Breast epithelium (tissue), 4 donors: Measurements from ENCODE around the gene DNASE2B. TPM values are rescaled to one million over a fixed set of nuclear protein-coding genes. Genes with fewer than 3 reads are reported as not detected.

Experiments used
- DNase-seq, 2 donors: peaks; one replicate each; pipeline ENCODE4 v3.0.0-alpha.2; 2019; ENCODE audit warnings: low spot score in 2 of 2
- H3K27ac ChIP-seq, 2 donors: fragments of 200-600 bp; sonication (generic) in 1 of 2; one replicate each; pipeline ENCODE4 v1.5.1; 2016 to 2019; ENCODE audit warnings: mild to moderate bottlenecking in 1 of 2
- H3K27me3 ChIP-seq, 2 donors: fragments of 200-600 bp; sonication (generic) in 1 of 2; one replicate each; pipeline versions ENCODE4 v1.5.1 to v1.6.0; 2017 to 2019; ENCODE audit warnings: control low read depth in 1 of 2, mild to moderate bottlenecking in 1 of 2
- H3K36me3 ChIP-seq: fragments of 200-600 bp; one replicate; pipeline ENCODE4 v1.5.1; 2019
- H3K4me1 ChIP-seq, 2 donors: fragments of 200-600 bp; sonication (generic); one replicate each; pipeline ENCODE4 v1.5.1; 2016 to 2019; ENCODE audit warnings: control low read depth in 1 of 2
- H3K4me3 ChIP-seq, 3 donors: fragments of 200-600 bp; sonication (generic); 1 replicate in 2 of 3; 2 replicates in 1 of 3; pipeline ENCODE4 v1.5.1; 2016 to 2019; ENCODE audit warnings: mild to moderate bottlenecking in 3 of 3, moderate library complexity in 2 of 3
- H3K9me3 ChIP-seq, 2 donors: fragments of 200-600 bp; sonication (generic) in 1 of 2; one replicate each; pipeline ENCODE4 v1.5.1; 2016 to 2019; ENCODE audit warnings: control low read depth in 1 of 2
- POLR2A ChIP-seq: fragments of 450-650 bp; IDR thresholded peaks from one replicate; pipeline ENCODE4 v1.6.1; 2016; ENCODE audit warnings: antibody characterized with exemption, mild to moderate bottlenecking, moderate library complexity
- POLR2AphosphoS5 ChIP-seq, 3 donors: sonication (generic); formaldehyde crosslinking; IDR thresholded peaks; one replicate each; pipeline ENCODE4 v1.6.1; 2017; ENCODE audit warnings: antibody characterized with exemption in 3 of 3
- intact Hi-C: fragments of 100-400 bp; cut with DNase I; formaldehyde crosslinking; loops from one replicate; pipeline ENCODE4 v1.15.1; 2023; ENCODE audit warnings: low total_unique reads
- total RNA-seq, 3 donors: library from RNA; depleted of rRNA; stranded (reverse); fragments of >200 nt; gene quantifications; one replicate each; pipeline ENCODE4 v1.1.0, GENCODE V29; 2016
- TF ChIP-seq, protein P1 (sequence below), 3 donors: fragments of 450-650 bp; IDR thresholded peaks; one replicate each; pipeline ENCODE4 v1.5.1; 2016 to 2017; ENCODE audit warnings: antibody characterized with exemption in 3 of 3, mild to moderate bottlenecking in 3 of 3, moderate library complexity in 3 of 3

DNASE2B gene
- total RNA-seq, 3 donors from 2014 or later = 1.3 to 7.2 TPM; not detected in 1

GRCh38 chr1:84360316-84360715 lies 38.0 kb upstream of the DNASE2B start:
- H3K27ac ChIP-seq = no peak overlapping the region
- no peaks in the 10 kb centered on the region for H3K9me3 ChIP-seq
- H3K4me1 ChIP-seq = no peaks in the 10 kb centered on the region
- no peak overlapping the region for H3K4me3 ChIP-seq
- intact Hi-C loops = no loop called here
- no peak for DNase-seq
- no peaks in the 10 kb centered on the region for H3K27me3 ChIP-seq
- no peaks in the 10 kb centered on the region for H3K36me3 ChIP-seq
- TF ChIP-seq POLR2A (no peak), POLR2AphosphoS5 (IDR thresholded peaks at IDR 0.05) (no peak)
- TF ChIP-seq, protein P1, sequence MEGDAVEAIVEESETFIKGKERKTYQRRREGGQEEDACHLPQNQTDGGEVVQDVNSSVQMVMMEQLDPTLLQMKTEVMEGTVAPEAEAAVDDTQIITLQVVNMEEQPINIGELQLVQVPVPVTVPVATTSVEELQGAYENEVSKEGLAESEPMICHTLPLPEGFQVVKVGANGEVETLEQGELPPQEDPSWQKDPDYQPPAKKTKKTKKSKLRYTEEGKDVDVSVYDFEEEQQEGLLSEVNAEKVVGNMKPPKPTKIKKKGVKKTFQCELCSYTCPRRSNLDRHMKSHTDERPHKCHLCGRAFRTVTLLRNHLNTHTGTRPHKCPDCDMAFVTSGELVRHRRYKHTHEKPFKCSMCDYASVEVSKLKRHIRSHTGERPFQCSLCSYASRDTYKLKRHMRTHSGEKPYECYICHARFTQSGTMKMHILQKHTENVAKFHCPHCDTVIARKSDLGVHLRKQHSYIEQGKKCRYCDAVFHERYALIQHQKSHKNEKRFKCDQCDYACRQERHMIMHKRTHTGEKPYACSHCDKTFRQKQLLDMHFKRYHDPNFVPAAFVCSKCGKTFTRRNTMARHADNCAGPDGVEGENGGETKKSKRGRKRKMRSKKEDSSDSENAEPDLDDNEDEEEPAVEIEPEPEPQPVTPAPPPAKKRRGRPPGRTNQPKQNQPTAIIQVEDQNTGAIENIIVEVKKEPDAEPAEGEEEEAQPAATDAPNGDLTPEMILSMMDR (IDR thresholded peaks at IDR 0.05) = no peak

DNA sequence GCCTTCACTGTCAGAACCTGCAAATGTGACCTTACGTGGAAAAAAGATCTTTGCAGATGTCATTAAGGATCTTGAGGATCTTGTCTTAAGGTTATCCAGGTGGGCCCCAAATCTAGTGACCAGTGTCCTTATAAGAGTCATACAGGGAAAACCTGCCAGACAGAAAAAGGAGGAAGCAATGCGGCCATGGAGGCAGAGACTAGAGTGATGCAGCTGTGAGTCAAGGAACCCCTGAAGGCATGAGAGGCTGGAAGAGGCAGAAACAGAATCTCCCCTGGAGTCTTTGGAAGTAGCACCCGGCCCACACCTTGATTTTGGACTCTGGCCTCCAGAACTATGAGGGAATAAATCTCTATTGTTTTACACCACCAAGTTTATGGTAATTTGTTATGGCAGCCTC lies 36.5 kb upstream of the DNASE2B start:
- intact Hi-C loops = no loop called here
- no peaks in the 10 kb centered on the region for H3K9me3 ChIP-seq
- TF ChIP-seq POLR2A (no peak), POLR2AphosphoS5 (IDR thresholded peaks at IDR 0.05) (no peak)
- TF ChIP-seq, protein P1 (IDR thresholded peaks at IDR 0.05) = no peak
- H3K36me3 ChIP-seq = no peaks in the 10 kb centered on the region
- DNase-seq = no peak
- H3K27me3 ChIP-seq = no peaks in the 10 kb centered on the region
- H3K4me3 ChIP-seq = no peak overlapping the region
- no peaks in the 10 kb centered on the region for H3K4me1 ChIP-seq
- H3K27ac ChIP-seq = no peak overlapping the region

- H3K9me3 ChIP-seq = no peaks in the 10 kb centered on the region
- no peaks in the 10 kb centered on the region for H3K27me3 ChIP-seq
- peak overlapping the region; percentile 42 to 53 for H3K27ac ChIP-seq
- DNase-seq = no peak
- intact Hi-C loops = no loop called here
- H3K4me3 ChIP-seq = no peak overlapping the region
- no peaks in the 10 kb centered on the region for H3K4me1 ChIP-seq
- TF ChIP-seq, protein P1 (IDR thresholded peaks at IDR 0.05) = no peak
- TF ChIP-seq POLR2AphosphoS5 (IDR thresholded peaks at IDR 0.05) (no peak), POLR2A (no peak)
- no peaks in the 10 kb centered on the region for H3K36me3 ChIP-seq
Observed at GRCh38 chr1:84363019-84363418, 35.3 kb upstream of the DNASE2B start.

- intact Hi-C loops = no loop called here
- Histone ChIP-seq H3K27ac (peak overlapping the region; percentile 45 to 53), H3K4me3 (no peak overlapping the region), H3K9me3 (no peaks in the 10 kb centered on the region), H3K4me1 (no peaks in the 10 kb centered on the region), H3K27me3 (no peaks in the 10 kb centered on the region), H3K36me3 (no peaks in the 10 kb centered on the region)
- TF ChIP-seq POLR2A (no peak), POLR2AphosphoS5 (IDR thresholded peaks at IDR 0.05) (no peak)
- DNase-seq = no peak
Observed at GRCh38 chr1:84363622-84364021, 34.7 kb upstream of the DNASE2B start.

DNA sequence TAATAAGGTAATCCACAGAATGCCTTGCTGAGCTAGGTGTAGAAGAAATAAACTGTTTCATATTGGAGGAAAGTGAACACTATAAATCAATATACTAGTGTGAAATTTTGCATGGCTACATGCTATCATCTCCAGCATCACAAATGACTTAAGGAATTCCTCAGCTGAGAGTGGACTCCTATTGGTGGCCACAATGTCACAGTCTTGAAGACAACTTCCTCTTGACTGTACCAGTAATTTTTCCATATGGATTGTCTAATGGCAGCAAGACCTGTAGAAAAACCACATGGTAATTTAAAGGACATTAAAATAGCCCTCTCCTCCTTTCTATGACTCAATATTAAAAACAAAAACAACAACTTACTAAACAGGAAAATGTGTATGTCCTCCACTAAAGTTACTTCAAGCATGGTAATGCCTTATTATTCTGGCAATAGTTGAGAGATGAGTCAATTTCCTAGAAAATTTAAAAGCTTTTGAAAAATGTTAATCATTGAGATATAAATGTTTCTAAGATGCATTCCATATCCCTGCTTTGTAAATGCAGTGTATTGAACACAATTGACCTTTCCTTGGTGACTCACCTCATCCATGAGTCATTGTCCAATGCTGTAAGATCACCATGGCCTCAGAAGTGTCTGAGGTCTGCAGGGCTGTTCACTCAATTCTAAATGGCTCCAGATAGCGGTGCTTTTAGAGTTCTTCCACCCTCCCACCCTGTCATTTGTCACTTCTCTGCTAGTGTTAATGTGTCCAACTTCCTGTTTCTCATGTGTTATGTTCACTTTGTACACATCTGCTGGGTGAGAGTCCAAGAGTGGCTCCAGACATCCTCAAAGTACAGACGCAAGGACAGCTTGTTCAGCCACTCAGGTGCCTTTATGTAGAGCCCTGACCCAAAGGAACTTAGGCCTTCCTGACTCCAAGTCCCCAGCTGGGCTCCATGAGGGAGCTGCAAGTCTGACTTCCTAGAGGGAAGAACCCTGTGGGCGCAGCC lies 32.8 kb upstream of the DNASE2B start:
- no peak overlapping the region for H3K4me3 ChIP-seq
- peak overlapping the region; percentile 60 to 62 for H3K27ac ChIP-seq
- H3K36me3 ChIP-seq = no peaks in the 10 kb centered on the region
- DNase-seq = no peak
- H3K4me1 ChIP-seq = no peaks in the 10 kb centered on the region
- TF ChIP-seq POLR2A = no peak
- no peak for TF ChIP-seq POLR2AphosphoS5 (IDR thresholded peaks at IDR 0.05)
- no peaks in the 10 kb centered on the region for H3K27me3 ChIP-seq
- intact Hi-C loops = no loop called here
- no peaks in the 10 kb centered on the region for H3K9me3 ChIP-seq

DNA sequence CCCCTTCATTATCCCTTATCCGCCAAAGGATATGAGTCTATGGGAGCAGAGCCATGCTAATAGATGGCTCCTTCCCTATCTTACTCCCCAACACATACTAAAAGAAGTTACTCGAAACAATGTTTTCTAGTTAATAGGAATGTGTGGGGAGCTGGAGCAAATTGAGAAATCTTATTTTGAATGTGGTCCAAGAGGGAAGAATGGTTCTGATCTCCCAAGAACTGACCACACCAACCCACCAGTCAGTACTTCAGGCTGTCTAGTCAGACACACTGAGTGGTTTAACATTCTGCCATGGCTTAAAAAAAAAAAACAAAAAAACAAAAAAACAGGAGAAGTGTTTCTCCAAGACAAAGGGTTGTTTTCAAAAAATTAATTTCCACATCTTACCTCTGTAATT lies 31.5 kb upstream of the DNASE2B start:
- Histone ChIP-seq H3K4me1 (no peaks in the 10 kb centered on the region), H3K27ac (peak overlapping the region; percentile 62 to 66), H3K27me3 (no peaks in the 10 kb centered on the region), H3K4me3 (no peak overlapping the region), H3K36me3 (no peaks in the 10 kb centered on the region), H3K9me3 (no peaks in the 10 kb centered on the region)
- intact Hi-C loops = no loop called here
- no peak for DNase-seq
- TF ChIP-seq POLR2AphosphoS5 (IDR thresholded peaks at IDR 0.05) (no peak), POLR2A (no peak)
- TF ChIP-seq, protein P1 (IDR thresholded peaks at IDR 0.05) = no peak
